Upper lobe of left lung (tissue), 6 donors: ENCODE measurements around the gene CACNB2. TPM values are rescaled to one million over a fixed set of nuclear protein-coding genes. Genes with fewer than 3 reads are reported as not detected.

ENCODE experiments used
- ATAC-seq, 2 donors: fragments of 200-7000 bp; cut with Tn5 transposase; one replicate each; pipeline ENCODE4 v1.9.1; 2022; ENCODE audit warnings: mild to moderate bottlenecking in 2 of 2, moderate library complexity in 2 of 2; ENCODE audit not compliant: low FRiP score in 2 of 2
- DNase-seq, 2 donors: peaks; one replicate each; pipeline ENCODE4 v3.0.0-alpha.2; 2019 to 2020
- H3K27ac ChIP-seq, 4 donors: fragments of 200-600 bp; sonication (generic); one replicate each; pipeline ENCODE4 v1.5.1; 2016 to 2019
- H3K27me3 ChIP-seq, 4 donors: fragments of 200-600 bp; sonication (generic); one replicate each; pipeline ENCODE4 v1.5.1; 2017 to 2019
- H3K36me3 ChIP-seq, 4 donors: fragments of 200-600 bp; sonication (generic); one replicate each; pipeline ENCODE4 v1.5.1; 2016 to 2019
- H3K4me1 ChIP-seq, 4 donors: fragments of 200-600 bp; sonication (generic); one replicate each; pipeline ENCODE4 v1.5.1; 2018 to 2019
- H3K4me3 ChIP-seq, 4 donors: fragments of 200-600 bp; sonication (generic); one replicate each; pipeline ENCODE4 v1.5.1; 2017 to 2019; ENCODE audit warnings: mild to moderate bottlenecking in 2 of 4, moderate library complexity in 1 of 4
- H3K9me3 ChIP-seq, 4 donors: fragments of 200-600 bp; sonication (generic); one replicate each; pipeline ENCODE4 v1.5.1; 2018 to 2019
- CTCF ChIP-seq, 6 experiments: fragments of 450-650 bp in 4 of 6; fragments of 200-600 bp in 2 of 6; sonication (generic) in 2 of 6; IDR thresholded peaks; one replicate each; pipeline ENCODE4 v1.5.1; 2016 to 2019; ENCODE audit warnings: antibody characterized with exemption in 6 of 6
- EP300 ChIP-seq, 4 donors: sonication (generic); formaldehyde crosslinking; IDR thresholded peaks; one replicate each; pipeline ENCODE4 v1.5.1; 2017; ENCODE audit warnings: antibody characterized with exemption in 4 of 4, control low read depth in 2 of 4
- POLR2A ChIP-seq, 4 donors: fragments of 450-650 bp; IDR thresholded peaks; one replicate each; pipeline ENCODE4 v1.5.1; 2016 to 2017; ENCODE audit warnings: antibody characterized with exemption in 4 of 4, mild to moderate bottlenecking in 2 of 4
- POLR2AphosphoS5 ChIP-seq, 2 donors: sonication (generic); formaldehyde crosslinking; IDR thresholded peaks; one replicate each; pipeline ENCODE4 v1.5.1; 2017; ENCODE audit warnings: antibody characterized with exemption in 2 of 2
- WGBS, 2 donors: methylation state at CpG; one replicate each; pipeline ENCODE4 v1.1.5; 2017 to 2018; 5-methylcytosine and 5-hydroxymethylcytosine counted together
- total RNA-seq, 6 donors: library from RNA; depleted of rRNA in 4 of 6; stranded (reverse); fragments of >200 nt in 4 of 6; gene quantifications; one replicate each; pipeline versions ENCODE4 v1.1.0 to v1.2.1, GENCODE V29; 2016 to 2021
- donor health status: DM: no; HTN: no; CAD: no; lungs with moderate emphysema.
- donor health status: DM: no; HTN: yes; CAD: no; lungs with severe emphysema.

CACNB2 gene
- total RNA-seq, 6 donors from 2014 or later: 1.4 to 6.3 (median 2.9) TPM

GRCh38 chr10:18099415-18099814 is 40.8 kb upstream of the CACNB2 start:
- Histone ChIP-seq H3K9me3 (no peaks in the 10 kb centered on the region), H3K27me3 (no peaks in the 10 kb centered on the region), H3K4me3 (no peak overlapping the region), H3K36me3 (no peaks in the 10 kb centered on the region), H3K27ac (no peak overlapping the region), H3K4me1 (no peaks in the 10 kb centered on the region)
- WGBS, 2 donors: 88 to 93% methylated on average over 3 of the region's 3 CpGs
- ATAC-seq: no peak
- TF ChIP-seq CTCF (IDR thresholded peaks at IDR 0.05): no peak
- no peak for DNase-seq

- ATAC-seq (no peak), DNase-seq (no peak)
- 59 to 70% methylated on average over 1 of the region's 1 CpG for WGBS, 2 donors
- Histone ChIP-seq H3K36me3 (no peaks in the 10 kb centered on the region), H3K27ac (no peak overlapping the region), H3K4me1 (no peaks in the 10 kb centered on the region), H3K27me3 (no peaks in the 10 kb centered on the region), H3K9me3 (no peaks in the 10 kb centered on the region), H3K4me3 (no peak overlapping the region)
- TF ChIP-seq POLR2A (IDR thresholded peaks at IDR 0.05): no peak
- TF ChIP-seq EP300 (IDR thresholded peaks at IDR 0.05): no peak
- no peak for TF ChIP-seq POLR2AphosphoS5 (IDR thresholded peaks at IDR 0.05)
- TF ChIP-seq CTCF (IDR thresholded peaks at IDR 0.05): no peak
Observed at GRCh38 chr10:18100669-18101068, 39.6 kb upstream of the CACNB2 start.

- H3K4me3 ChIP-seq: no peak overlapping the region
- H3K4me1 ChIP-seq: no peaks in the 10 kb centered on the region
- TF ChIP-seq EP300 (IDR thresholded peaks at IDR 0.05): no peak
- no peak for TF ChIP-seq POLR2AphosphoS5 (IDR thresholded peaks at IDR 0.05)
- no peak for TF ChIP-seq CTCF (IDR thresholded peaks at IDR 0.05)
- TF ChIP-seq POLR2A (IDR thresholded peaks at IDR 0.05): no peak
- ATAC-seq (no peak), DNase-seq (no peak)
- H3K27me3 ChIP-seq: no peaks in the 10 kb centered on the region
- H3K9me3 ChIP-seq: no peaks in the 10 kb centered on the region
- H3K36me3 ChIP-seq: no peaks in the 10 kb centered on the region
- 96 to 100% methylated on average over 1 of the region's 1 CpG for WGBS, 2 donors
- no peak overlapping the region for H3K27ac ChIP-seq
Observed at GRCh38 chr10:18102404-18102803, 37.8 kb upstream of the CACNB2 start.

GRCh38 chr10:18104223-18104872 is 35.9 kb upstream of the CACNB2 start:
- Histone ChIP-seq H3K9me3 (no peaks in the 10 kb centered on the region), H3K4me3 (no peak overlapping the region), H3K4me1 (no peaks in the 10 kb centered on the region), H3K27ac (no peak overlapping the region), H3K27me3 (no peaks in the 10 kb centered on the region), H3K36me3 (no peaks in the 10 kb centered on the region)
- DNase-seq: peak in 1 of 2 donors; percentile 37
- TF ChIP-seq POLR2AphosphoS5 (IDR thresholded peaks at IDR 0.05) (no peak), CTCF (IDR thresholded peaks at IDR 0.05) (peak; percentile 29 to 58 (median 46))
- ATAC-seq: peak in 1 of 2 donors; percentile 60
- 69 to 71% methylated on average over 10 of the region's 10 CpGs for WGBS, 2 donors

GRCh38 chr10:18109341-18109870 is 30.8 kb upstream of the CACNB2 start:
- DNase-seq: no peak
- no peak overlapping the region for H3K4me3 ChIP-seq
- no peak for ATAC-seq
- H3K36me3 ChIP-seq: no peaks in the 10 kb centered on the region
- H3K27ac ChIP-seq: no peak overlapping the region
- H3K9me3 ChIP-seq: no peaks in the 10 kb centered on the region
- WGBS, 2 donors: 70 to 79% methylated on average over 6 of the region's 6 CpGs
- no peaks in the 10 kb centered on the region for H3K4me1 ChIP-seq
- TF ChIP-seq CTCF (IDR thresholded peaks at IDR 0.05): no peak
- TF ChIP-seq POLR2A (IDR thresholded peaks at IDR 0.05): no peak
- no peak for TF ChIP-seq POLR2AphosphoS5 (IDR thresholded peaks at IDR 0.05)
- TF ChIP-seq EP300 (IDR thresholded peaks at IDR 0.05): no peak
- no peaks in the 10 kb centered on the region for H3K27me3 ChIP-seq
